NCI-H1092 (cell line): ENCODE data around the gene OLFM1.
A peak's percentile ranks its signal among the peaks of the same experiment; 100 is the strongest.
"Not testable (repeated sequence)": the region's sequence is repeated elsewhere in the genome, so short reads cannot be mapped to it uniquely, and the experiment has no call there.

ENCODE experiments used
- DNase-seq: peaks from one replicate; lab custom pipeline; 2025; lab: John Stamatoyannopoulos, UW

OLFM1 gene

GRCh38 chr9:135134268-135135022 is 47.0 kb downstream of the OLFM1 start:
- peak; percentile 27 for DNase-seq

DNA sequence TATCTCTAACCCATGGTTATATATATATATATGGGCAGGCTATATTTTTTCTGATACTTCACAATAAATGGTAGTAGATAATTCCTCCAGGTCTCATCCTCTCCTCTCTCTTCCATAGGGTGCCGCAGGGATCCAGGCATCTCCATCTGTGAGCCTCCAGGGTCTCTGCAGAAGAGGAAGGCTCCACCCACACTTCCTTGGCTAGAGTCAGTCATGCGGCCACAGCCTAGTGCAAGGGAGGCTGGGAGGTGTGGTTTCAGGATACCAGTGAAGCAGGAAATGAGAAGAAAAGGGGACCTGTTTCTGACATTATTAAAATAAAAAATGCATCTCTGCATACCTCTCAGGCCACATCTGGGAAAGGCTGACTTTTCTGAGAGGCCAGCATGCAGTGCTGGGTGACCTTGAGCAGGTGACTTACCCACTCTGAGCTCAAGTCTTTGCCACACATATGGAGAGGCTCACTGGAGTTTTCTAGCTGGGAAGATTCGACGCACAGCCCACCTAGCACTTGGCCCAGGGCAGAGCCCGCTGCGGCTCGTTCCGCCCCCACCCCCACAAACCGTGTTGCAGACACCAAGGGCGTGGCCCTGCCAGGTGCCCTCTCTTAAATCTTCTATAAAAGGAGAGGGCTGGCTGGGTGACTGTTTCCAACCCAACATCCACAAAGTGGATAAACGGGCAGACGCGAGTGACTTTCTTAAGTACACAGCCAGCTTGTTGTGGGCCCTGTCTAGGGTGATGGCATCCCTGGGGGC is 47.9 kb downstream of the OLFM1 start:
- no peak for DNase-seq

DNA sequence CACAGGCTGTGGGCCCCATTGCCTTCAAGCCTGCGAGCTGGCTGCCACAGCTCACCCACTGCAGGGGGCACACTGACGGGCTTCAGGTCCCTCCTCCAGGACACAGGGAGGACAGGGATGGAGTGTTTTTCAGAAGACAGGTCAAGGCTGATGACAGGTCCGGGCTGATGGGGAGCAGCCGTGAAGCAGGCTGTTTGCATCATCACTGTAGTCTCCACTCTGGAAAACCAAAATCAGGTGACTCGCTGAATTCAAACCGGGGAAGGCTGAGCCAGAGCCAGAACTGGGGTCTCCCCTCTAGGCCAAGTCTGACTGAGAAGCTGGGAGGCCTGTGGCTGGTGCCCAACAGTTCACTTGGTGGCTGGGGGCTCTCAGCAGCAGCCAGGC is 48.5 kb downstream of the OLFM1 start:
- DNase-seq: no peak

DNA sequence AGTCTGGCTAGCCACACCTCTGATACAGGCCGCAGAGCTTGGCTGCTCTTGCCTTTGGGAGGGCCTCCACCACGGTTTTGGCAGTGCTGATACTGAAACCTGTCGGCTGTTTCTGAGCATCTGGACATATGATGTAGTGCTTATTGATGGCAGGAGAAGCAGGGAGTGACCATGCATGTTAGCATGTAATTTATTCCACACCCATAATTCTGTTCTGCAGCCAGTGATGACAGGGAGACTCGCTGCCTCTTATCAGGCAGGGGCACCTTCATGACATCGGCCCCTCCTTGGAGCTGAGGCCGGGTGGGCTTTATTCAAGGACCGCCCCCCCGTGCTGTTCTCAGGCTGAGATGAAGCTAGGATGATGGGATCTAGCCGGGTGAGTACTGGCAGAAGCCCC is 49.0 kb downstream of the OLFM1 start:
- no peak for DNase-seq

DNA sequence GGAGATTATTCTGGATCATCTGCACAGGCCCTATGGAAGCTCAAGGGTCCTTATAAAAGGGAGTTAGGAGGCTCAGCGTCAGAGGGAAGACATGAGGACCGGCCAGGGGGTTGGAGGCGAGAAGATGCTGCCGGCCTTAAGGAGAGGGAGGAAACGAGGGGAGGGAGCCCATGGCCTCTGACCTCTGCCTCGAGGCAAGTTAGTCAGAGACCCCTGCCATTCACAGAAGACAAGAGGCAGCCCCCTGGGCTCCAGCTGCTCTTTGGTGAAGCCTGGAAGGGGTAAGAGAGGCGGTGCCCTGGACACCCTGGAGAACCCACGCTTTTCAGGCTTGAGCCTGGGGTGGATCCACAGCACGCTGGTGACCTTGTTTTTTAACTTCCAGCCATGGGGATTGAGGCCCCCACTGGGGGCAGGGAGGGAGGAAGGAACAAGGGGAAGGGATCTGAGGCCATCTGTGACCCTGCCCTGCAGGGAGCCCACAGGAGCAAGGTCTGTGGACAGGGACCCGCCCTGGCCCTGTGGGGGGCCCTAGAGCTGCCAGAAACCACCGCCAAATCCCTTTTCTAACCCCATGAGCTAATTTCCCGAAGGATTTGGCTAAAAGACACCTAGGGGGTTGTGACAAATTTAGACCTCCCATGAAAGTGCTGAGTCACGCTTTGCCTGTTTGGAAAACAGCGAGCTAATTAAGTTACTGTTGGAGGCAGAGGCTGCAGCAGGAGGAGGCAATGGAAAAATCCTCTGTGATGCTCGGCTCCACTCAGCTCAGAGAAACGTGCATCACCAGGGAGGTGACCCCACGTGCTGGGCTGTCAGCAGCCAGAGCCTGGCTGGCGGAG is 49.7 kb downstream of the OLFM1 start:
- peak; percentile 9 for DNase-seq

DNA sequence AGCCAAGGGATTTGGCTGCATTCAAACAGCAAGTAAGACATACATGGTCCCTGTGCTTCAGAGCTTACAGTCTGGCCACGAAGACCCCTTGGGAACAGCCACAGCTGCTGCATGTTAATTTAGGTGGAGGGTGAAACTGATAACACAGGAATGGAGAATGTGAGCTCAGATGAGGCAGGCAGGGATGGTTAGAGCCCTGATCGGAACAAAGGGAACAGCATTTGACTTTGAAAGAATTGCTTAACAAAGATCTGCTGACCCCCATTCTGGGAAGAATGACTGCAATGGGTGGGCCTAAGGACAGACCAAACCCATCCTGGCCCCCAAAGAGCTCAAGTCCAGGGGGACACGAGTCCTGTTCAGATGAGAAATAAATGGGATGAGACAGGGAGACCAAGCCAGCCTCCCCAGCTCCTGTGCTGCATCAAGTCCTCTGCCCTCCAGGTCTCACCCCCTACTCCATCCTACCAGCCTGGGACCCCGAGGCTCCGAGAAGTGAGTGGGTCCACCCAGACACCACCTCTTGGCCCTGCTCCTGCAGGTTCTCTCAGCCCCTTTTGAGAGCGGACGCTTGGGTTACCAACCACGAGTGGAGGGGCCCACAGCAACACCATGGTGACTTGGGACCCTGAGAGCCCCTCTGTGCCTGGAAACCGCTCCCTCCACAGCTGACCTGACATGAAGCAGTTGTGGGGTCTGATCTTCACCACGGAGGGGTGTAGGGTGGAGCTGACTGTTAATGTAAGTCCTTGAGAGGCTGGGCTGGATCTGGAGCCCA is 50.8 kb downstream of the OLFM1 start:
- DNase-seq: no peak

DNA sequence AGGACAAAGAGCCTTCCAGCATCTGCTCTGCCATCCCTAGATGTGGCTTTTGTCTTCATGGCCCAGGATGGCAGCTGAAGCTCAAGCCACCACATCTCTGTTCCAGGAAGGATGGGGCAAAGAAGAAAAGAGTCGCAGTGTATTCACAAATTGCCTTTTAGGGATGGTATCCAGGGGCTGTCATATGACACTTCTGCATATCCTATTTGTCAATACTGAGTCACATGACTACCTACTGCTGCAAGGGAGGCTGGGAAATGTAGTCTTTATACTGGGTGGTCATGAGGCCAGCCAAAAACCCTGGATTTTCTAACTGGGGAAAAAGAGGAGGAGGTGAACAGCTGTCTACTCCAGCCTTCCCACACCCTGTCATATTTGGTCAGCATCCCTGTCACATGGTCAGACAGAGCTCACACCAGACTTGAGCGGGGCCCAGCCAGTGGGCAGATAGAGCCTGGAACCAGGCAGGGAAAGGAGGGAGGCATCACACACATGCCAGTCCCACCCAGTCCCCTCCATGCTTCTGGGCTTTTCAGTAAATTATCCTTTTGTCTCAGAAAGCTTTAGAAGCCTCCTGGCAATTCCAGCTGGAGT is 52.0 kb downstream of the OLFM1 start:
- no peak for DNase-seq

DNA sequence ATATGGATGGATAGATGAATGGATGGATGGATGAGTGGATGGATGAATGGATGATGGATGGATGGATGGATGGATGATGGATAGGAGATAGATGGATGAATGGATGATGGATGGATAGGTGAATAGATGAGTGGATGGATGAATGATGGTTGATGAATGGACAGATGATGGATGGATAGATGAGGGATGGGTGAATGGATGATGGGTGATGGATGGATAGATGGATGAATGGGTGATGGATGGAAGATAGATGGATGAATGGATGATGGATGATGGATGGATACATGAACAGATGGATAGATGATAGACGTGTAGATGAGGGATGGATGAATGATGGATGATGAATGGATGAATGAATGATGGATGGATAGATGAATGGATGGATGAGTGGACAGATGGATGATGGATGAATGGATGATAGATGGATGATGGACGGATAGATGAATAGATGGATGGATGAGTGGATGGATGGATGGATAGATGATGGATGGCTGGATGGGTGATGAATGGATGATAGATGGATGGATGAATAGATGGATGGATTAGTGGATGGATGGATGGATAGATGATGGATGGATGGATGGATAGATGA is 53.8 kb downstream of the OLFM1 start:
- no peak for DNase-seq

DNA sequence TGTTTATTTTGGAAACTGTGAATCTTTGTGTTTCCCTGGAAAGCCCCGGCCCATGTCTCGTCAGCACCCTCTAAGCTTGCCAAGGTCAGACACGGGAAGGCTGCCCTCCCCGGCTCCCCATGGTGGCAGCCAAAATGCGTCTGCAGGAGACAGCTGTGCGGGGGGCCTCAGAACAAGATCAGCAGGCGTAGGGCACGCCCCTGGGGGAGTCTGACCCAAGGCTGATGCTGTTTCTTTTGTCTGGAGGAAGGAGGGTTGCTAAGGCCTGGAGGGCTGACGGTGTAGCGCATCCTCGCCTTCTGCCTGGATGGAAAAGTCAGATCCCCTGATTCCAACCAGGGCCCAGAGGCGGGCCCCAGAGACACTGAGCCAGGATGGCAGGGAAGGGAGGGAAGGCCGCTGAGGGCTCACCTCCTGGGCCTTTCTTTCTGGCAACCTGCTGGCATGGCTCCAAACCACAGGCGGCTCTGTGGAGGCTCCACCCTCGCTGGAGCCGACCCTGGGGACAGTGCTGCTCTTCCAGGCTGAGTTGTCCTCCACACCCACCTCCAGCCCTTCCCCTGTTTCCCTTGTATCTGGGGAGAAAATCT is 57.2 kb downstream of the OLFM1 start:
- DNase-seq: no peak

GRCh38 chr9:135145312-135145711 is 57.8 kb downstream of the OLFM1 start:
- DNase-seq: no peak

DNA sequence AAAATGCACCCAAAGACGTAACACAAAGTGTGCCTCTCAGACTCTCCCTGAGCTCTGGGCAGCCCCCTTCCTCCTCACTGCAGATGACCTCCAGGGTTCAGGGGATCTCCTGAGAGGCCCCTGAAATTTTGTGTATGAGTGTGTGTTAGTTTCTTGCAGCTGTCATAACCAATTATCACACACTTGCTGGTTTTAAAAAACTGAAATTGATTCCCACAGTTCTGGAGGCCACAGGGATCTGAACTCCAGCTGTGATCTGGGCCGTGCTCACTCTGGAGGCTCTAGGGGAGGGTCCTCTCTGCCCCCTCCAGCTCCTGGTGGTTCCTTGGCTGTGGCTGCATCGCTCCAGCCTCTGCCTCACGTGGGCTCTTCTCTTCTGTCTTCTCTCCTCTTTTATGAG is 58.8 kb downstream of the OLFM1 start:
- DNase-seq: no peak

DNA sequence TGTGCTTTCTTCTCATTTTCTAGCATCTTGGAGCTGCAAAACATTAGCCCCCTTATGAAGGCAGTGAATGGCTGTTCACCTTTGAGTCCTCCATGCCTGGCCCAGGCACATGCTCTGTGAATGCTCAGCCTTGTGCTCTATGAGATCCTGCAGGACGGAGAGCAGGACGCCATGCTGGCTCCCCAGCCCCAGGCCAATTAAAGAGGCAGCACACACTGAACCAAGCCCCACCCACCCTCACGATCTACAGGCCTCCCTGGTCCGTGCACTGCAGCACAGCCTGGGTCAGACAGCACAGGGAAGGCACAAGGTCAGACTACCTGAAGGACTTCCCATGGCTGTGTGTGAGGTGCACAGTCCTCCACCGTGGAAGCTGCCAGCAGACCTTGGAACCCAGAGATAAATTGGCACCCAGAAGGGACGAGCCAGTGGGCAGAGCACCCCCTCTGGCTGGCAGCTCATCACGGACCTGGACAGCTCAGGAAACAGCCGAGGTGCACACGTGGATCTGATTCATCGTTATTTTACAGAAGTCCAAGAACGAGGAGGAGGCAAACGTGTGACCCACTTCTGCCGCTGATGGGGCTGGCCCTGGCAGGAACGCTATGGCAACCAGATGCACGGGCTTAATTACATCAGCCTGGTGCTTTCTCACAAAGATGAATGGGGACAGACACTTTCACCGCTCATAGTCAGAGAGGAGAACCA is 59.5 kb downstream of the OLFM1 start:
- peak; percentile 74 for DNase-seq

GRCh38 chr9:135147474-135147805 is 60.0 kb downstream of the OLFM1 start:
- DNase-seq: peak; percentile 74

DNA sequence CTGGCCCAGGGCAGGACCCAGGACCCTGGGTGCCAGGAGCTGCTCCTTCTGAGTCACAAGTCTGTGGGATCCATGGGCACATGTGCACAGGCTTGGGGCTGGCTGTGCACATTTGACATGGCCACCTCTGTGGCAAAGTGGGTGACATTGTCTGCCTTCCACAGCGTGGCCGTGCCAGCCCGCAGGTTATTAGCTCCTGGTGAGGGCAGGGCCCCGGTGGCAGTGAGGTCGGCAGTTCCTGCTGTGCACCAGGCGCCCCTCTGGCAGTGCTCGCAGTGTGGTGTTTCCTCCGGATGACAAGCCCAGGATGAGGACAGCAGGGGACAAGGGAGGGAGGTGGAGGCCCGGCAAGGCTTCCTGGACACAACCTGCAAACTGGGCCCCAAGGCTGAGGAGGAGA is 60.5 kb downstream of the OLFM1 start:
- no peak for DNase-seq

DNA sequence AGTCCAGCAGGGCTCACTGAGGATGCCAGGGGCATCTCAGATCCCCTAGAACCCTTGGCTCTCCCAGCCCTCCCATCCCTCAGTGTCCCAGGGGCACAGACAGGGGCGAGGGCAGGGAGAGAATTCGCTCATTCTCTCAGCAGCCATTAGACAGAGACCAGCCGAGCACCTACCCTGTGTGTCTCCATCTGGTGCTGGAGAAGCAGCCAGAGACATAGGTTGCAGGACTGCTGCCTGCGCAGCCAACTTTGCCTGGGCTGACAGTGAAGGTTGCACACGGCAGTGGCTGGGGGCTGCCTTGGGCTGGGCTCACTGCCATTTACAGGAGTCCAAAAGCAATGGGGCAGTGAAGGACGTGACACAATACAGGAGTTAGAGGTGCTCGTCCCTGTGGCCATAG is 60.9 kb downstream of the OLFM1 start:
- DNase-seq: no peak

- not testable (repeated sequence) for DNase-seq
Observed at GRCh38 chr9:135149901-135150300, 62.4 kb downstream of the OLFM1 start.

DNA sequence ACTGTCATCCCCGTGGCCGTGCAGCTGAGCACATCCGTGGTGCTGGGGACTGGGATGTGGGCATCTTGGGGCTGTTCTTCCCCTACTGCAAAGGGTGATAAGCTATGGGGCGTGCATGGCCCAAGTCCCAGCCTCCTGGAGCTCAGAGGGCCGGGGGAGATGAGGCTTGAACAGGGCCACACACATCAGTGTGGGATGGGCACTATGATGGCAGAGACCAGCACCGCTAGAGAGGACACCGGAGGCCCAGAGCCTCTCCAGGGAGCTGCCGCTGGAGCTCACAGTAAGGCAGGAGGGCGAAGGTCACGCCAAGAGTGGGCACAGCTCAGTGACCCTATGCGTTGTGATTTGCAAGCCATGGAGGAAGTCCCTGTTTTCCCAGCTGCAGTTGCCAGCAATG is 63.5 kb downstream of the OLFM1 start:
- DNase-seq: no peak

DNA sequence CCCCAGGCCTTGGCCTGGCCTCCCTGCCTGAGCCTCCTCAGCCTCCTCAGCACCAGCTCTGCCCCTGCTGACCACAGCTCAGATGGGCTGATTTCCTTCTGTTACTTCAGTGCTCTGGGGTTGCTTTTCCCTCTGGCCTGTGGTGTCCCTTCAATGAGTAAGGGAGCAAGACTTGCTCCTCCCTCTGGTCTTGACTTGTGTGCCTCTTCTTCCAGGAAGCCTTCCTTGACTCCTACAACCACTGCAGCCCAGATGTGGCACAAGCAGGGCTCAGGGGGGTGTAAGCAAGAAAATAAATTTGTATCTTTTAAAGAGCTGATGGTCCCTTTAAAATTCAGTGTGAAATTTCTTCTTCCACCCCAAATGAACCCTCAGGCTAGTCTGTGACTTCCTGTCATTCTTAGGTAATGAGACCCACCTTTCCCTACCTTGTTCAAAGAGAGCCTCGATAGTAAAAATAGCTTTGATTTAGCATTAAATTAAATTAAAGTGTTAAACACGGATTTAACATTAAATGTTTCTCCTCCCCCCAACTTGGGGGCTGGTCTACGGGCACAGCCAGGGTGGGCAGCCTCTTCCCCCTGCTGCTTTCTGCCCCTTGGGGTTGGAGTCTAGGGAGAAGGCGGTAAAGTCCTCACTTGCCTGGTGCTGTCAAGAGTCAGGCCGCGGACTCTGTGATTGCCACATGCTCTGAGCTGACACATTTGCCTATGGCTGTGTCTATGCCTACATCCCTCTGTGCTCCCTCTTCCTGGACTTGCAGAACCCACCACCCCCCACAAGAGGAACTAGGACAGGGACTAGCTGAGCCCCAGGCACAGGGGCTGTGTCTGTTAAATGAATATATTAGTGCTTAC is 64.5 kb downstream of the OLFM1 start:
- DNase-seq: no peak

GRCh38 chr9:135152614-135153334 is 65.3 kb downstream of the OLFM1 start:
- no peak for DNase-seq
